GM12892 (cell line): ENCODE measurements around the gene GPR18.

ENCODE experiments used
- POLR2A ChIP-seq: IDR thresholded peaks from 2 replicates; pipeline ENCODE4 v1.6.1; 2011; ENCODE audit warnings: low read depth, low read length, control low read depth
- POLR2AphosphoS5 ChIP-seq: IDR thresholded peaks from 2 replicates; pipeline ENCODE4 v1.6.1; 2011; ENCODE audit warnings: low read depth, low read length, control low read depth

DNA sequence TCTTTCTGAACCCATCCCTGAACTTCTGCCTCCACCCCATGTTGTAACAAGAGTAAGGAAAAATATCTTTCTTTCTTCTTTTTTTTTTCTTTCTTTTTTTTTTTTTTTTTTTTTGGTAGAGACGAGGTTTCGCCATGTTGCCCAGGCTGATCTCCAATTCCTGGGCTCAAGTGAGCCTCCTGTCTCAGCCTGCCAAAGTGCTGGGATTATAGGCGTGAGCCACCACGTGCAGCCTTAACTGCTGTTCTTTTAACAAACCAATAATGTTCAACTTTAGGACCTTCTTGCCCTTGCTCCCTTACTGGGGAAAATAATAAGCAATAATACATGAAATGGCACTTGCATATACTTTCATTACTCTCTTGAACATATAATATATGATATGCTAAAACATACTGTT lies 29.4 kb upstream of the GPR18 start:
- no peak for TF ChIP-seq POLR2A
- no peak for TF ChIP-seq POLR2AphosphoS5
